Measurements from ENCODE around the gene BANF1. TPM values are rescaled to one million over a fixed set of nuclear protein-coding genes. Genes with fewer than 3 reads are reported as not detected.

BANF1 gene
- total and polyA plus RNA-seq, 10 of the 15 experiments (the other 5 are each of a cell fraction or from before 2014, with no cell fraction given), result 99.0 to 574 (median 297) TPM

DNA sequence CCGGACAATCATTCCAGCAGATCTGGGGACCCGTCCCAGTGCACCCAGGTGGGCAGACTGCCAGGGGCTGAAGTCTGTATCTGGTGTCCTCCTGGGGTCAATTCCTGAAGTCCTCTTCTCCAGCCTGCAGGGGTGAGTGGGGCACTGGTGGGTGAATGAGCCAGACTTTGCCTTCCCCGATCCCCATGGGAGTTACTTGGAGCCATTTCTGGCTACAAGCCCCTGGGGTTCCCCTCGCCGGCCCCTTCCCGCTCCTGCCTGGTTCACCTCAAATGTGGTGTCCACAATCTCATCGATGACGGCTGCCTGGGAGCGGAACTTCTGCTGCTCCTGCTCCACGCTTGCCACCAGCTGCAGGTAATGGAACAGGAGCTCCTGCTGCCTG lies 14.5 kb downstream of the BANF1 start:
- ChIA-PET POLR2A (interaction anchor here (0.6 kb wide), 1 partner anchor 27 kb away, joined by 4 read pairs; no protein-coding TSS in a partner anchor), SMC1A (ENCODE audit: uncharacterized antibody, unreplicated experiment) (no interaction called here), CTCF (interaction anchor here (0.9 kb wide), 1 partner anchor 132 kb away, joined by 3 read pairs; no protein-coding TSS in a partner anchor), RAD21 (ENCODE audit: unreplicated experiment) (no interaction called here)
- Histone ChIP-seq H3K4me1 (ENCODE audit: control insufficient read depth, insufficient read depth, low read length) (no peaks in the 10 kb centered on the region), H2AFZ (ENCODE audit: control insufficient read depth, low read depth, low read length) (no peak overlapping the region), H3K4me2 (ENCODE audit: control insufficient read depth, insufficient read depth) (no peak overlapping the region), H3K36me3 (ENCODE audit: control insufficient read depth in 2 of 2, insufficient read depth in 2 of 2, low read length in 1 of 2) (no peaks in the 10 kb centered on the region), H3K27me3 (replicated peaks in 1 of 2; ENCODE audit: control insufficient read depth in 2 of 2, insufficient read depth in 2 of 2, low read length in 1 of 2) (peaks cover 0 to 3% of the 10 kb centered on the region in 2 experiments; a peak in 3 of 4 replicates), H3K79me2 (ENCODE audit: control insufficient read depth, insufficient read depth, low read length) (no peaks in the 10 kb centered on the region), H3K9me3 (replicated peaks; ENCODE audit: control insufficient read depth, insufficient read depth, low read length) (no peaks in the 10 kb centered on the region), H4K20me1 (ENCODE audit: control insufficient read depth, insufficient read depth) (no peaks in the 10 kb centered on the region), H3K4me3 (no peak overlapping the region), H3K9ac (ENCODE audit: control insufficient read depth, insufficient read depth, low read length) (no peak overlapping the region), H3K27ac (ENCODE audit: control insufficient read depth, insufficient read depth) (no peak overlapping the region)
- WGBS (ENCODE audit: insufficient coverage, insufficient replicate concordance, low lambda C conversion rate, missing lambda C conversion rate), result 55% methylated on average over 10 of the region's 10 CpGs
- in situ Hi-C loops (cut with MboI) (no loop called here), intact Hi-C loops (cut with micrococcal nuclease; ENCODE audit: unreplicated experiment) (no loop called here)
- ATAC-seq (no peak), FAIRE-seq (no peak), DNase-seq (ENCODE audit: low read depth, low spot score) (no peak)
- TF ChIP-seq LARP7 (IDR thresholded peaks at IDR 0.05) (no peak), CREB1 (IDR thresholded peaks at IDR 0.05; ENCODE audit: low read depth) (no peak), RBBP5 (conservative IDR thresholded peaks at IDR 0.05) (no peak), ZNF207 (IDR thresholded peaks at IDR 0.05; ENCODE audit: borderline replicate concordance) (no peak), SMARCA5 (IDR thresholded peaks at IDR 0.05) (no peak), RAD51 (IDR thresholded peaks at IDR 0.05) (no peak)
- TF ChIP-seq, protein P1, sequence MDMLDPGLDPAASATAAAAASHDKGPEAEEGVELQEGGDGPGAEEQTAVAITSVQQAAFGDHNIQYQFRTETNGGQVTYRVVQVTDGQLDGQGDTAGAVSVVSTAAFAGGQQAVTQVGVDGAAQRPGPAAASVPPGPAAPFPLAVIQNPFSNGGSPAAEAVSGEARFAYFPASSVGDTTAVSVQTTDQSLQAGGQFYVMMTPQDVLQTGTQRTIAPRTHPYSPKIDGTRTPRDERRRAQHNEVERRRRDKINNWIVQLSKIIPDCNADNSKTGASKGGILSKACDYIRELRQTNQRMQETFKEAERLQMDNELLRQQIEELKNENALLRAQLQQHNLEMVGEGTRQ (IDR thresholded peaks at IDR 0.05; ENCODE audit: borderline replicate concordance, low read depth, low read length), result no peak
- TF ChIP-seq, protein P2, sequence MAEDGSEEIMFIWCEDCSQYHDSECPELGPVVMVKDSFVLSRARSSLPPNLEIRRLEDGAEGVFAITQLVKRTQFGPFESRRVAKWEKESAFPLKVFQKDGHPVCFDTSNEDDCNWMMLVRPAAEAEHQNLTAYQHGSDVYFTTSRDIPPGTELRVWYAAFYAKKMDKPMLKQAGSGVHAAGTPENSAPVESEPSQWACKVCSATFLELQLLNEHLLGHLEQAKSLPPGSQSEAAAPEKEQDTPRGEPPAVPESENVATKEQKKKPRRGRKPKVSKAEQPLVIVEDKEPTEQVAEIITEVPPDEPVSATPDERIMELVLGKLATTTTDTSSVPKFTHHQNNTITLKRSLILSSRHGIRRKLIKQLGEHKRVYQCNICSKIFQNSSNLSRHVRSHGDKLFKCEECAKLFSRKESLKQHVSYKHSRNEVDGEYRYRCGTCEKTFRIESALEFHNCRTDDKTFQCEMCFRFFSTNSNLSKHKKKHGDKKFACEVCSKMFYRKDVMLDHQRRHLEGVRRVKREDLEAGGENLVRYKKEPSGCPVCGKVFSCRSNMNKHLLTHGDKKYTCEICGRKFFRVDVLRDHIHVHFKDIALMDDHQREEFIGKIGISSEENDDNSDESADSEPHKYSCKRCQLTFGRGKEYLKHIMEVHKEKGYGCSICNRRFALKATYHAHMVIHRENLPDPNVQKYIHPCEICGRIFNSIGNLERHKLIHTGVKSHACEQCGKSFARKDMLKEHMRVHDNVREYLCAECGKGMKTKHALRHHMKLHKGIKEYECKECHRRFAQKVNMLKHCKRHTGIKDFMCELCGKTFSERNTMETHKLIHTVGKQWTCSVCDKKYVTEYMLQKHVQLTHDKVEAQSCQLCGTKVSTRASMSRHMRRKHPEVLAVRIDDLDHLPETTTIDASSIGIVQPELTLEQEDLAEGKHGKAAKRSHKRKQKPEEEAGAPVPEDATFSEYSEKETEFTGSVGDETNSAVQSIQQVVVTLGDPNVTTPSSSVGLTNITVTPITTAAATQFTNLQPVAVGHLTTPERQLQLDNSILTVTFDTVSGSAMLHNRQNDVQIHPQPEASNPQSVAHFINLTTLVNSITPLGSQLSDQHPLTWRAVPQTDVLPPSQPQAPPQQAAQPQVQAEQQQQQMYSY (CRISPR knock-in tag; IDR thresholded peaks at IDR 0.05), result no peak
- no TSS peak for BruUV-seq (replicated peaks)
